ENCODE measurements around the gene CACNA1C.
A peak's percentile ranks its signal among the peaks of the same experiment; 100 is the strongest.

CACNA1C gene

DNA sequence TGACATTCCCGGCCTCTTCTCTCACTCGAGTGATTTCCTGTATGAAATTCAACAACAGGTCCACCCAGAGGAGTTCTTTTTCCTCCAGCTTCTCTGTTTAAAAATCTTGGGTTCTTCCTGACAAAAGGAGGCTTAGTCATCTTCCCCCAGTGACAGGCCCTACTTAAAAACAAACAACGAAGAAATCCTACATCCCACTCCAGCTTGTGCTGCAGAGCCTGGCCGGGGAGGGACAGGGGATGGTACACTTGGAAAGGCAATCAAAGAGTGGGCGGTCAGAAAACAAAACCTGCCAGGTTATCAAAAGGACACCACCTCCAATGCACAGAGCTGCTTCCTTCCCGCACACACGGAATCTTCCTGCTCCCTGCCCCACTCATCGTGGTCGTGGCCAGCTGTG is 101.3 kb downstream of the CACNA1C start:
- TF ChIP-seq, protein P1, sequence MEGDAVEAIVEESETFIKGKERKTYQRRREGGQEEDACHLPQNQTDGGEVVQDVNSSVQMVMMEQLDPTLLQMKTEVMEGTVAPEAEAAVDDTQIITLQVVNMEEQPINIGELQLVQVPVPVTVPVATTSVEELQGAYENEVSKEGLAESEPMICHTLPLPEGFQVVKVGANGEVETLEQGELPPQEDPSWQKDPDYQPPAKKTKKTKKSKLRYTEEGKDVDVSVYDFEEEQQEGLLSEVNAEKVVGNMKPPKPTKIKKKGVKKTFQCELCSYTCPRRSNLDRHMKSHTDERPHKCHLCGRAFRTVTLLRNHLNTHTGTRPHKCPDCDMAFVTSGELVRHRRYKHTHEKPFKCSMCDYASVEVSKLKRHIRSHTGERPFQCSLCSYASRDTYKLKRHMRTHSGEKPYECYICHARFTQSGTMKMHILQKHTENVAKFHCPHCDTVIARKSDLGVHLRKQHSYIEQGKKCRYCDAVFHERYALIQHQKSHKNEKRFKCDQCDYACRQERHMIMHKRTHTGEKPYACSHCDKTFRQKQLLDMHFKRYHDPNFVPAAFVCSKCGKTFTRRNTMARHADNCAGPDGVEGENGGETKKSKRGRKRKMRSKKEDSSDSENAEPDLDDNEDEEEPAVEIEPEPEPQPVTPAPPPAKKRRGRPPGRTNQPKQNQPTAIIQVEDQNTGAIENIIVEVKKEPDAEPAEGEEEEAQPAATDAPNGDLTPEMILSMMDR (IDR thresholded peaks at IDR 0.05; ENCODE audit: low read depth, low read length), result no peak
- DNase-seq (ENCODE audit: low read depth in 2 of 2), result peak; percentile 61 to 66
- H3K4me3 ChIP-seq (replicated peaks in 1 of 2; ENCODE audit: low read depth in 2 of 2, low read length in 2 of 2), result no peak overlapping the region

DNA sequence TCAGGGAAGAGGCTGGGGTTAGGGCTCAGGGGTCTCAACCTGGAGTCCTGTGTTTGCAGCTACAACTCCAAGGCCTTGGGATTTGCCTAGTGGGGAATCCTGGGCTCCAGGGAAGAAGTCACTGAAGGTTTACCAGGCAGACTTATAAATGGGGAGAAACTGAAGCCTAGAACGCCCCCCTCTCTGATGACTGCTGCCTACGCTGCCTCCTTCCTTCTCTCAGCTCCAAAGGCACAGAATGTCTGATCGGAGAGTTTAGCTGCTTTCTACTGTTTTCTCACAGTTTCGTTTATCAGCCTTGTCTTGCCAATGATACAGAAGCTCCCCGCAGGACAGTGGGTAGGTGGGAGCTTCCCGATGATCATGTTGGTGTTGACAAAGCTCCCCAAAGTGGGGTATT is 101.7 kb downstream of the CACNA1C start:
- TF ChIP-seq, protein P1 (IDR thresholded peaks at IDR 0.05; ENCODE audit: low read depth, low read length), result no peak
- H3K4me3 ChIP-seq (replicated peaks in 1 of 2; ENCODE audit: low read depth in 2 of 2, low read length in 2 of 2), result no peak overlapping the region
- DNase-seq (ENCODE audit: low read depth in 2 of 2), result no peak

DNA sequence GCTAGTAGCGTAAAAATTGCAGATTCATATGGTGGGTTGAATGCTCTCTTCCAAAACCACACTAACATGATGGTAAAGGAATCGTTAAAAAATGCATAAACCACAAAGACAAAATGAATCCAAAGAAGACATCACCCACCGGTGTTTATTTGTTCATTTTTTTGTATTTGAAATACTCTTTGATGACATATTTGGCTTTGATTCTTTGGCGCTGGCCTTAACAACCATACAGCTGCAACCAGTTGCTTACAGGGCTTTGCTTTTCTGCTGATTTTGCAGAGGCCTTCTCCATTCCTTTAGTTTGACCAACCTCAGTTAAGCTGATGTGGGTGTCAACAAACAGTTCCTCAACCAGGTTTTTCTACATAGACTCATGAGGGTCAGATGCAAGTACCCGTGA is 103.5 kb downstream of the CACNA1C start:
- TF ChIP-seq, protein P1 (IDR thresholded peaks at IDR 0.05; ENCODE audit: low read depth, low read length), result no peak
- DNase-seq (ENCODE audit: low read depth in 2 of 2), result no peak

DNA sequence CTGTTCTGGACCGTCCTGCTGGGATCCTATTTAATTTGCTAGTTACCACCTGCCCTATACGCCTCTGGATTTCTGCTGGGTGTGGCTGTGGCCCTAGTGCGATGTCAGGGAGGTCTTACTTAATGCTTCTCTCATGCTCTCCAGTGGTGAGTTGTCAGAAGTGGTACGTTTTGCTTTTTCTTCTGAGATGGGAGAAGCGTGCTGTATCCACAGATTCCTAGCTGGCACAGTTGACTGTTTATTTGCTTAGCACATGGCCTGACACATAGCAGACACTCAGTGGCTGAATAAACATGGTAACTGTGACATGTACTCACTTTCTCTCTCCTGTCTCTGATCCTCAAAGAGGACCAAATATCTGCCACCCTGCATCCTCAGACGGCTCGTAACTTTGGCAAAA is 107.3 kb downstream of the CACNA1C start:
- TF ChIP-seq, protein P1 (IDR thresholded peaks at IDR 0.05; ENCODE audit: low read depth, low read length), result no peak
- no peak overlapping the region for H3K4me3 ChIP-seq (replicated peaks in 1 of 2; ENCODE audit: low read depth in 2 of 2, low read length in 2 of 2)
- no peak for DNase-seq (ENCODE audit: low read depth in 2 of 2)

More for the DNA sequence above, 103.5 kb downstream of the CACNA1C start:
- no peak overlapping the region for H3K4me3 ChIP-seq (replicated peaks in 1 of 2; ENCODE audit: low read depth in 2 of 2, low read length in 2 of 2)

DNA sequence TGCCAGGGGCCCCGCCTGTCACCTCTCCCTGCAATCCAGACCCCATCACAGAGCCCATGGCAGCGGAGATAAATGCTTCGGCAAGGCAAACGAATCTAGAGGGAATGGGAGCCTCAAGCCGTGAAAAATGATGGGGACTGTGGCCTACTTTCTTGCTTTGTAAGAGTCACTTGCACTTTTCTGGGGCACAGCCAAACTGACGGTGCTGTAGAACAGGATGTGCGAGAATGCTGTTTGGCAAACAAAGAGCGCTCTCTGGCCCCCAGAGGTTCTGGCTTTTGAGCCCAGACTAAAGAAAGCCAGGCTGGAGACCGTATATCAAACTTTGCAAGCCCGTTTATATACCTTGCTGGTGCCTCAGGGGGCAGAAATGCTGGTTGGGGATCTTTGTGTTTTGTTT is 108.7 kb downstream of the CACNA1C start:
- TF ChIP-seq, protein P1 (IDR thresholded peaks at IDR 0.05; ENCODE audit: low read depth, low read length), result no peak
- no peak overlapping the region for H3K4me3 ChIP-seq (replicated peaks in 1 of 2; ENCODE audit: low read depth in 2 of 2, low read length in 2 of 2)
- DNase-seq (ENCODE audit: low read depth in 2 of 2), result peak; percentile 60 to 83

DNA sequence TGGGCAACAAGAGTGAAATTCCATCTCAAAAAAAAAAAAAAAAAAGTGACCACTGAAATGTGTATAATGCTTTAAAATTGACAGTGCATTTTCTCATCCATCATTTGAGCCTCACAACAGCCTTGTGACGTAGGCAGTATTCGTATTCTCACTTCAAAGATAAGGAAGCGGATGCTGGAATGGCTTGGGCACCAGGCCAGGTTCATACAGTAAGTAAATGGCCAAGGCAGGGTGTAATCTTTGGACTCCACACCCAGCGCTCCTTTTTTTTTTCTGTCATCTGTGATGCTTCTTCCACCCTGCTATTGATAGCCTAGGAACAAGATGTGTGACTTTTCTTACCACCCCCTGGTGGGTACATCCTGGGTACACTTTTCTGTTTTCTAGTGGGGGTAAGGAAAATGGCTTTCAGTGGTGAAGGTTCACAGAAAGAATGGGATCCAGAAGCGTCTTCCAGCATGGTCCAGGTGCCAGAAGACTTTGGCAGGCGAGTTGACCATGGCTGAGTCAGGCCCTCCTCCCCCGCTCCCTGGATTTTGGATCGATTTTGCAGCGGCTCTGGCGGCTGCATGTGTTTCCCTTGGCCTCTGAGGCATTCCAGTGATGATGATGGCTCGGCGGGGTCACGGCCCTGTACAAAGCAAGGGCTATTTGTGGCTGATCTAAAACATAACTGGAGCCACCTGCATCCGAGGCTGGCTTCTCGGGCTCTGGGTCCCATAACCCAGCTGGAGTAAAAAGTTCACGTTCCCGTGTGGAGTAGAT is 110.6 kb downstream of the CACNA1C start:
- DNase-seq (ENCODE audit: low read depth in 2 of 2), result peak; percentile 89 to 98
- TF ChIP-seq, protein P1 (IDR thresholded peaks at IDR 0.05; ENCODE audit: low read depth, low read length), result no peak
- no peak overlapping the region for H3K4me3 ChIP-seq (replicated peaks in 1 of 2; ENCODE audit: low read depth in 2 of 2, low read length in 2 of 2)

DNA sequence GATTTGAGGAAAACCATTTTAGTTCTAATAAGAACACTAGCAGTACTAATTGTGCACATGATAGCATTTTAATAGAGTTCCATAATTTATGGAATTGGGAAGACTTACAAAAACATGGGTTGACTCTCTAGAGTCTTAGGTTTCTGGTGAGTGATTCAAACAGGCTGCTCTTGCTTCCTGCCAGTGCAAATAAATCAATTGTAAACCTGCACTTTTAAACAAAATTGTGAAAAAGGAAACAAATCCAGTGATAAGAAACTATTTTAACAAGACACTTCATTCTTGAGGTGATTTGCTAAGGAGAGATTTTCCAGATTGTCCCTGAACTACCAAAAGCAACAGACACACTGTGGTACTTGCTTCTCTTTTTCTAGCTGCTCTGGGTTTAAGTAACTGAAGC is 112.2 kb downstream of the CACNA1C start:
- H3K4me3 ChIP-seq (replicated peaks in 1 of 2; ENCODE audit: low read depth in 2 of 2, low read length in 2 of 2), result no peak overlapping the region
- TF ChIP-seq, protein P1 (IDR thresholded peaks at IDR 0.05; ENCODE audit: low read depth, low read length), result no peak
- DNase-seq (ENCODE audit: low read depth in 2 of 2), result no peak
